SW 1271 (cell line): ENCODE results near the gene MAP2K3.

Source experiments
- DNase-seq, 2 experiments: peaks; one replicate each; lab custom pipeline; 2025; lab: John Stamatoyannopoulos, UW

The MAP2K3 gene

DNA sequence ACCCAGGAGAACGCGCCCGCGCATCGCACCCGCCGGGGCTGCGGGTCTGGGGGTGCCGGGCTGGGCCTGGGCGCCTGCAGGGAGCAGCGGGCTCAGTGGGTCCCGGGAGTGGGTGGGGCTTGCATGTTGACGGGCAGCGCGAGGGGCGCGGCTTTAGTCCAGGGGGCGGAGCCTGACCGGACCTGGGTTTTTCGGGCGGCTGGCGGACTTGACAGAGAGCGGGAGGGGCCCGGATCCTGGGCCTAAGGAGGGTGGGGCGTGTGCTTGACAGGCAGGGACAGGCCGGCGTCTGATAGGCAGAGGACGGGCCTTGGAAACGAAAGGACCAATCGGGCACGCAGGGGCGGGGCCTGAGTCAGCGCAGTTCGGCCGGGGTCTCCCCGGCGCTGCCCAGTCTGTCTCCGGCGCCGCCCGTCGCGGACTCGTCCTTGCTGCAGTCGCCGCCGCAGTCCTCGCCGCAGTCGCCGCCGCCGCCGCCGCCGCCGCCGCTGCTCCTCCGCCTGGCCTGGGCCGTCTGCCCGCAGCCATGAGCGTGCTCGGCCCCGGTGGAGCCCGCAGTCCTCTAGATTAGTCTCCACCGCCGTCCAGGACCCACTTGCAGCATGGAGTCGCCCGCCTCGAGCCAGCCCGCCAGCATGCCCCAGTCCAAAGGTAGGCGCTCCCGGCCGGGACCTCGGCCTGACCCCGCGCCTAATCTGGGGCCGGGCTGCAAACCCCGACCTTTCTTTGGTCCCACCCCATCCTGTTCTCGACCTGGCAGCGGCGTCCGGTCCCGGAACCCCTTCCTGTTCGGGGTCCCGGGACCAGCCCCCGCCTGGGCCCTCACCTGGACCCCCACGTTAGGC, at the start of gene MAP2K3:
Gene MAP2K3 (plus strand): TSS at position 393 of the 845 bp plus-strand sequence. CDS start 210 bp downstream, at position 603.
- DNase-seq = peak; percentile 98 to 99

DNA sequence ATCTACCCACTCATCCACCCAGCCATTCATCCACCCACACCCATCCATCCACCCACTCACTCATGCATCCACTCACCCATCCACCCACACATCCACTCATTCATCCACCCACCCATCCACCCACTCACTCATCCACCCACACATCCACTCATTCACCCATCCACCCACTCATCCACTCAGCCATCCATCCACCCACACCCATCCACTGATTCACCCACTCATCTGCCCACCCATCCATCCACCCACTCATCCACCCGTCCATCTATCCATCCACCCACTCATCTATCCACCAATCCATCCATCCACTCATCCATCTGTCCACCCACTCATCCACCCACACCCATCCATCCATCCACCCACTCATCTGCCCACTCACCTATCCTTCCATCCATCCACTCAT, 48.6 kb upstream of the MAP2K3 start:
- no peak for DNase-seq

DNA sequence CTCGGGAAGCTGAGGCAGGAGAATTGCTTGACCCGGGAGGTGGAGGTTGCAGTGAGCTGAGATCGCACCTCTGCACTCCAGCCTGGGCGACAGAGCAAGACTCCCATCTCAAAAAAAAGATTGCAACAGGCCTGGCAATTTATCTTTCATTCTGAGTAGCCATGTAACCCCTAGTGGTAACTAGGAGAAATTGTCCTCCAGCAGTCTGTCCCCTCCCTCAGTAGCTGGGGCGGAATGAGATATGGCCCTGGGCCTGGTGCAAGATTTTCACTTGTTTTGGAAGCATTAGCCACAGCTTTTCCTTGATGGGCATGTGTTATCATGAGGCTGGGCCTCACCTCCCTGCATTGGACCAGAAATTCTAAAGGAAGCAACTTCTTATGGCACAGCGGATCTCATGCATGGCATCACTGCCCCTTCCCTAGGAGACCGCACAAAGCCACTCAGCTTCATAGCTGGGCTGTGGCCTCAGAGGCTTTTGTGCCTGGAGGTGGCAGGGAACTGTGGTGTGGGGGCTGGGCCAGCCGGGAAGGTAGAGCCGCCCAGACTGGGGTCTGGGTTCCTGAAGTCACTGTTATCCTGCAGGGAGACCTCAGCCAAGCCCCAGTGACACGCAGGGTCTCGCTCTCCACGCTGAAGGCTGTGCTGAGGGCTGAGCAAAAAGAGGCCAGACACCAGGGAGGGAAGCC, 44.7 kb upstream of the MAP2K3 start:
- peak in 1 of 2 experiments; percentile 52 for DNase-seq

DNA sequence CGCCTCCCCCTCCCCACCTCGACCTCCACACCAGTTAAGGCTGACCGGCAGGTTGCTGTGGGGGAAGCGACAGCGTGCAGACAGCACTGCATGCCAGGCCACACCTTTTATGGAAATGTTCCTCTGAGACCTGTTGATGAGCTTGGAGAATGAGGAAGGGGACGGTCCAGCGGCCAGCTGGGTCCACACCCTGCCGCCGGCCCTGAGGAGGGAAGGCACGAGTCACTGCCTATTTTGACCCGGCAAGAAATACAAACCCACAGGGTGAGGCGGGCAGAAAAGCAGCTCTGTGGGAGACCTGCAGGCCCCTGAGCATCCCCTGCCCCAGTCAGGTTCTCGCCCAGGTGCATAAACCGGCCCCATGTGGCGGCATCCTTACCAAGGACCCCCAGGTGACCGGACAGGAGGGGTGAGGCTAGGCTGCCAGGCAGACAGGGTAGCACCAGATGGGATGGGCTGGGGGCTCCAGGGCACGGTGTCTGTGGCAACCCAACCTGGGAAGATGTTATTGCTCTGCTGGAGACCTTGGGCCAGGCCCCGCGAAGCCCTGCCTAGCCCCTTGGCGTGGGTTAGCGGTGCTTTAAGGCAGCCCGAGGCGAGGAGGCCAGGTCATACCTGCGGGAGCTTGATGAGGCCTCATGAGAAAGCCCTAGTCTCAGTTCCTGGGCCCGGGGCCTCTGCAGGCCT, 44.0 kb upstream of the MAP2K3 start:
- DNase-seq = no peak

DNA sequence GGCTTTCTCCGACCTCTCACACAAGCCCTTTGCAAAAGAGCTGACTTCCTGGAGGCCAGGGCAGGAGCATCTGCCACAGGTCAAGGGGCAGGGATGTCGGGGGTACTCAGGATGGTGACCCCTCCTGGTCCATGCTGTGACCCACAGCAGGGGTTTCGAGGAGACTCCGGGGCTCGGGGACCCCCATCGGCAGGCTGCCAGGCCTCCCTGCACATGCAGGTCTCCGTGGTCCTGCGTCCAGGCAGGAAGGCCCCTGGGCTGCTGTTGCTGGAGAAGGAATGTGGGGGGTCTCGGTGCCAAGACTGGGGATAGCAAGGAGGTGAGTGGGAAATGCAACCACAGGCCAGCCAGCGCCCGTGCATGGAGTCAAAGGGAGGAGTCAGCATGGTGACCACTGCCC, 42.9 kb upstream of the MAP2K3 start:
- DNase-seq = no peak

DNA sequence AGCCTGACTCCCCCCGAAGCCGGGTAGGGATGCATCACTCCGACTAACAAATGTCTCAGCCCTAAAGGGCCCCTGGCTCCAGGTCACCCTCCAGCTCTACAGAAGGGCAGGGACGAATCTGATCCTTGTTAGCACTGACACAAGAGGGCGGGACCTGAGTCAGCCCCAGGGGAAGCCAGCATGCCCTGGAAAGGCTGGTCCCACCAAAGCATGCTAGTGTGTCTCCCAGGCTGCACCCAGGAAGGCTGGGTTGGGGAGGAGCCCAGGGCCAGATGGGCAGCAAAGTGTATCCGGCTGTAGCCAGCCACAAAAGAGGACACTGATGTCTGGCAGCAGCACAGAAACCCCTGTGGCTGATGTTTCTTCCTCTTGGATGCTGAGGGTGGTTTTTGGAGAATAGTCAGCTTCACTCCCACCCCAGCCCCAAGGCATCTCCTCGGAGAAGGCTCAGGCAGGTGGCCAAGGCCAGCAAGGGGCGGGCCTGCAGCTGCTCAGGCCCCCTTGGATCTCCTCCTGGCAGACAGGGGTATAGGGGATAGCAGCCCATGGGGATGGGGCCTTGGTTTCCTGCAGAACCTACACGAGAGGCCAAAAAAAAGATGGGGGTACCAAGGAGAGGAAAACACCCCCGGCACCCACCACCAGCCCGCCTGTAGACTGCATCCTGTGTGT, 42.3 kb upstream of the MAP2K3 start:
- DNase-seq = no peak

DNA sequence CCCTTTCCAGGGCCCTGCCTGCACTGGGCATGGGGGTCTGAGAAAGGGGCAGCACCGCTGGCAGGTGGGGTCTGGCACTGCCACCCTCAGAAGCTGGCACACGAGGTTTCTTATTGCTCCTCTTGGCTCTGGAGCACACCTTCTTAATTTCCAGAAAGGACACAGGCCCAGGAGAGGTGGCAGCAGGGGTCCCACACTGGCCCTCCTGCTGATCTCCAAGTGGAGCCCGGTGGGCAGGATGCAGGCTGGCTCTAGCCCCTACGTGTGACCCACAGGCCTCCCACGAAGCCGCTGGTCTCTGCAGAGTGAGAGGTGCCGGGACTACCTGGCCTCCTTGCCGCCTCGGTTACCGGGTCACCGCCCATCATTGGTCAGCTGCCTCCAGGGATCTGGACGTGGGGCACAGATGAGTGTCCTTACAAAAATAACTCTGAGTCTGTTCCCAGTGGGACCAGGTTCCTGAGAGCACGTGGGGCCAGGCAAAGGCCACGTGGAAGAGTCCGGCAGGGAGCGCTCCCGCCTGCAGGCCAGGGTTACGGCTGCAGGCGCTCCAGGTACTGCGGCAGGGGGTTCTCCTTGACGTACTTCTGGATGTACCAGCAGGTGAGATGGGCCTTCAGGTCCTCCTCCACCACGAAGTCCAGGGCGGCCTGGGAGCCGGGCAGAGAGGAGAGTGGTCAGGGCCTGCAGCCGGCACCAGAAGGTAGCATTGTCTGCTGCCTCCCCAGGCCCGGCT, 41.6 kb upstream of the MAP2K3 start:
- no peak for DNase-seq

DNA sequence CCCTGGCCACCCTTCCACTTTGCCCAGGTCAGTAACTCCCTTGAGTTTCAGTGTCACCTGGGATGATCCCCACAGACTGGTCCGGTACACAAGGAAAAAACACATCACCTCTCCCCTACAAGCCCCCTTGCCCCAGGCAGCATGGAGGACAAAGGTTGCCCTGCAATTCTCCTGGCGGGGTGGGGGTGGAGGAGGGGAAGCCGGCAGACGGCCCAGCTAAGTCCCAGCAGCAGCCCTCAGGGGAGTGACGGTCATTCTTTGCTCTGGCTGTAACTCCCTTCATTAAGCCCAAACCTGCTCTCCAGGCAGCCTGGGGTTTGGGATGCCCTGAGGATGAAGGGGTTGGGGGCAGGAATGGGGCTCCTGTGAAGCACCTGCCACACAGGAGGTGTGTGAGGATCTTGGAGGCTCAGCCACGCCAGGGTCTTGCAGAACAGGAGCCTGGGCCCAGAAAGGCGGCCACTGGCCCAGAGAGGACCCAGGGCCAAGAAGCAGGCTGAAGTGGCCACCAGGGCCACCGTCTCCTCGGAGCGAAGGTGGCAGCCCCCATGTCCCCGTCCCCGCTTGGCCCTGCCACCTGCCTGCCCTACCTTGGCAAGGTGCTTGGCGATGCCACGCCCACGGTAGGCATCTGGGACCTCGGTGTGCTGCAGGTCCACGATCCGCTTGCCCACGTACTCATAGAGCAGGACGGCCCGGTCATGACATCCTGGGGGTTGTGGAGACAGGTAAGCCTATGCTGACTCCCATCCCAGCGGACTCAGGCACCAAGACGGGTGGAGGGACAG, 40.8 kb upstream of the MAP2K3 start:
- DNase-seq = no peak

DNA sequence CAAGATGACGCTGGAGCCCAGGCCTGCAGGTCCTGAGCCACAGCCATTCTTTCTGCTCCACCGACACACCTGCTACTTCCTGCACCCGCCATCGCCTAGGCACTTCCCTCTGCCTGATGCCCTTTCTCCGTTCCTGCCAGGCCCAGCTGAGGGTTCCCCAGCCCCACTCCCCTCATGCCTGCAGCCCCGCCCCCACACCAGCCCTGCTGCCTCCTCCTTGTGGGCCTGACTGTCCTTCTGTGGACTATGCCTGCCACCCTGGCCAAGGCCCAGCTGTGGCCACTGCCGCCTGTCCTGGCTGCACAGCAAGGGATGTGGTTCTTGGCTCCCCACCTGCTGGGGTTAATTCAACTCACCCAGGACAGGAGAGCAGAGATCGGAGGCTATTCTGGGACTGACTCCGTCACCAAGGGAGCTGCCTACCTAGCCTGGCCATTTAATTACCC, 38.8 kb upstream of the MAP2K3 start:
- no peak for DNase-seq

DNA sequence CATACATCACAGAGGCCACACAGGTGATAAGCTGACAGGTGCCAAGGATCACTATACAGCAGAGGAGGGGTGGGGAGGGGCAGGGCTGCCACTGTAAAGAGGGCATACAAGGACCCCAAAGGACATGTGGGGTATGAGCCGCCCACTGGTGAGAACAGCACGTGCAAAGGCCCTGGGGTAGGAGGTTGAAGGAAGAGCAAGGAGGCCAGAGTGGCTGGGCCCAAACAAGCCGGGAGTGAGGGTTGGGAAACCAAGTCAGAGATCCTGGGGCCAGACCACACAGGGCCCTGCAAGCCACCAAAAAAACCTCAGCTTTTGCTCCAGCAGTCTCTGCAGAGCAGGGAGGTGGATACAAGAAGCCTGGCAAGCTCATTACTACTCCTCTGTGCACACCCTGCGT, 37.8 kb upstream of the MAP2K3 start:
- no peak for DNase-seq

DNA sequence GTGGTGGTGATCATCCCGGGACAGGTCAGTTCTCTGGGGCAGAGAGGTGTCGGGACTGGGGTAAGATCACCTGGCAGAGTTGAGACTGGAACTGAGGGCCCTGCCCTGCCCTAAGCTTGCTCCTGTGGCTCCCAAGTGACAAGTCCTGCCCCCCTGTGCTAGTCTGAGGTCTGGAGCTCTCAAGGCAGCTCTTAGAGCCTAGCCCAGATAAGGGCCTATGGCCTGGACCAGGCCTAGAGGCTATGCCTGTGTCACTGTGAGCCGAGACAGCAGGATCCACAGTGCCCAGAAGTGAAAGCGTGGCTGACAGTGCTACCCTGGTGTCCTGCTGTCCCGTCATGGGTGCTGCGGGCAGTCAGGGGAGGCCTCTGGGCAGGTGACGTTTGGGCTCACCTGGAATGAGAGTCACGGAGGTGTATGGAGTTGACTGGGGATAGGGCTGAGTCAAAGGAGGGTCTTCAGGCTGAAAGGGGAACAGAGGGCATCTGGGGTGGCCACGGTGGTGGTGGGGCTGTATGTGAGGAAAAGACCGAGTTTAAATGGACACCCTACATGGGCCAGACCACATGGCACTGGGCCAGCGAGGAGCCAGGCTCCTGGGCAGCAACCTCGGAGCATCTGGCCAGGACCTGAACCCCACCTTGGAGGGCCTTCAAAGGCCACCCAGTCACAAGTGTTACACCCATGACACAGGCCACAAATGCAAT, 36.8 kb upstream of the MAP2K3 start:
- DNase-seq = no peak

DNA sequence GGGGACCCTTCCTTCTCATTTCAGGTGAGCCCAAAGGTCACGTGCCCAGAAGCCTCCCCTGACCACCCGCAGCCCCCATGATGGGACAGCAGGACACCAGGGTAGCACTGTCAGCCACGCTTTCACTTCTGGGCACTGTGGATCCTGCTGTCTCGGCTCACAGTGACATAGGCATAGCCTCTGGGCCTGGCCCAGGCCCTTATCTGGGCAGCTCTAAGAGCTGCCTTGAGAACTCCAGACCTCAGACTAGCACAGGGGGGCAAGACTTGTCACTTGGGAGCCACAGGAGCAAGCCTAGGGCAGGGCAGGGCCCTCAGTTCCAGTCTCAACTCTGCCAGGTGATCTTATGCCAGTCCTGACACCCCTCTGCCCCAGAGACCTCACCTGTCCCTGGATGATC, 36.0 kb upstream of the MAP2K3 start:
- no peak for DNase-seq

DNA sequence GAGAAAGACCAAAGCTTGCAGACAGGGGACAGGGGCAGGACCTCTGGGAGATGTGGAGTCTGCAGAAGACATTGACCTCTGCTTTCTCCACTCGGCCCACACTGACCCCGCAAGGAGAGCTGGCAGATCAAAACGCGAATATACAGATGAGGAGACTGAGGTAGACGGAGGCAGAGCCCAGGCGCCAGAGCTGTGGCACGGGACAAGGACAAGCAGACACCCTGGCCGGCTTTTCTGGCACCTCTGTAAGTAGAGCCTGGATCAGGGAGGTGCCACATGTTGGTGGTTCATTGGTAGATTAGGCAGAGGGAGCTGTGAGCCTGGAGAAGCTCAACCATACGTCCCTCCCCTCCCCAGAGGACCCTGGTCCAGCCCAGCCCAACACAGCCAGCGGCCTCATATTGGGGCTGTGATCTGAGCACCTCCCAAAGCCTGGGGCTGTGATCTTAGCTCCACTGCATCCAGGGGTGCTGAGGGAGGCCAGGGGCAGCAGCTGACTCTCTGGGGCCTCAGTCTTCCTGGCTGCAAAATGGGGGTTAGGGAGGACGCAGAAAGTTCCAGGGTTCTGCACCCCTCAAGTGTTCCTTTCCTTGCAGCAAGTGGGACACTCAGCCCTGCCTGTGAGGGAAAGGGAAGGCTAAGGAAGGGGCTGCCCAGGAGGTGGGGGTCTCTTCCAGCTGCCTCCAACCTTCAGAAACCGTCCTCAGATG, 35.3 kb upstream of the MAP2K3 start:
- no peak for DNase-seq

DNA sequence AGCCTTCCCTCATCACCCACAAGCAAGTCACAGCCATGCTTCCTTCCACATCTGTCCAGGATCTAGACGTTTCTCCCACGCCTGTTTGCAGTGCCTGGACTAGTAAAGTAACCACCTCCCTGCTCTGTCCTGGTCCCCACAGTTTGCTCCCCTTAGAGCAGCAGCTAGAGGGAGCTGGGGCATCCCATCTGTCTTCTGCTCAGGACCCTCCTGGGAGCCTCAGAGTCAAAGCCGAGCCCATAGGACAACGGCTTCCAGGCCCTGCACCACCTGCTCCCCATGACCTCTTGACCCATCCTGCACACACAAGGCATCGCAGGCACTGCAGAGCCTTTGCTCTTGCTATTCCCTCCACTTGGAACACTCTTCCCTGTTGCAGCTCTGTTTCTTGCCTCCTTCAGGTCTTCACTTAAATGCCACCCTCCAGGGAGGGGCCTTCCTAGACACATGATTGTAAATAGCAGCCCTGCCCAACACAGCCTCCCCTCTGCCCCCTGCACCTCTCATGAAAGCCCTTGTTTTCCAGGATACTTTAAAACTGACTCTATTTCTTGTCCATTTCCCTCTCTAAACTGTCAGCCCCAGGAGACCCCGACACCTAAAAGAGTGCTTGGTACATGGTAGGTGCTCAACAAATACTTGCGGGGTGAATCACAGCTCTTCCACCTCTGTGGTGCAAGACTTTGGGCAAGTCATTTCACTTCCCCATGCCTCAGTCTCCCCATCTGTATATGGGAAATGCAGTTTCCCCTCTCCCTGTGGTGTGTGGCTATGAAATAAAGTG, 34.4 kb upstream of the MAP2K3 start:
- DNase-seq = no peak

DNA sequence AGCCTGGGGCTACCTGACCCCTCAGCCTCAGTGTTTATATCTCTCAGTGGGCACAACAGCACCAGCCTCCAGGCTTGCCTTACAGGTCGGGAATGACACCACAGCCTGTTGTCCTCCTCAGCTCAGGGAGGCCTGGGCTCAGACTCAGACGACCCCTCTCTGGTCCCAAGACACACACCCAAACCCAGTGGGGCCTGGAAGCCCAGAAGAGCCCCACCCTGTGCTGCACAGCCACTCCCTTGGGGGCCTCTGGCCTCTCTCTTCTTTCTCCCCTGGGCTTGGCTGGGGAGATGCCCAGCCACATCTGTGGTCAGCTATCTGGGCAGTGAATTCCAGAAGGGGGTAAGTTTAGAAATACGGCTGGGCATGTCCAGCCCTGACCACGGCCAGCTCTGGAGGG, 33.7 kb upstream of the MAP2K3 start:
- no peak for DNase-seq

DNA sequence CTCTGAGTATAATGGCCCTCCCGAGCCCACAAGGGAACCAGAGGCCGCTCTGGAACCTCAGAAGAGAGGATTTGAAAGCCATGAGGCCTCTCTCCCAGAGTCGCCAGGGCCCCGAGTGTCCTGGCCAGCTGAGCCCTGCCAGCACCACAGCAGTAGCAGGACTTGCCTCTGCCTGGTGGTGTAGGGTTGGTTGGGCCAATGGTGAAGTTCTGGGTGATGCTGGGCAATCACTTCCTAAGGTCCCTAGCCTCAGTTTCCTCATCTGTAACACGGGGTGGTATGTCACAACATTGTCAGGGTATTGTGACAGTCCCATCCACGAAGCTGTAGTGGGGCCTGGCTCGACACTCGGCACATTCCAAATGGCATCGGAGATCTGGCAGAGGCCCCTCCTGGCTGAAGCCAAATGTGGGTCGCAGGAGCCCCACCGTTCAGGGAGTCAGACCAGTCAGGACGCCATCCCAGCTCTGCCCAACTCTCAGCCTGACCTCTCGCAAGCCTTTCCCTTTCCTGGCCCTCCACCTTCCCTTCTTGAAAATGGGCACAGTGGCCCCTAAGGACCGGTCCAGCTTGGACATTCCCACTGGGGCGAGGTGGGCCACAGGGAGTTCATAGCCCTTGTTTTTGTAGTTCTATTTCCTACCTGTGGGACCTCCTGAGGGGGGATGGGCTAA, 33.0 kb upstream of the MAP2K3 start:
- no peak for DNase-seq

DNA sequence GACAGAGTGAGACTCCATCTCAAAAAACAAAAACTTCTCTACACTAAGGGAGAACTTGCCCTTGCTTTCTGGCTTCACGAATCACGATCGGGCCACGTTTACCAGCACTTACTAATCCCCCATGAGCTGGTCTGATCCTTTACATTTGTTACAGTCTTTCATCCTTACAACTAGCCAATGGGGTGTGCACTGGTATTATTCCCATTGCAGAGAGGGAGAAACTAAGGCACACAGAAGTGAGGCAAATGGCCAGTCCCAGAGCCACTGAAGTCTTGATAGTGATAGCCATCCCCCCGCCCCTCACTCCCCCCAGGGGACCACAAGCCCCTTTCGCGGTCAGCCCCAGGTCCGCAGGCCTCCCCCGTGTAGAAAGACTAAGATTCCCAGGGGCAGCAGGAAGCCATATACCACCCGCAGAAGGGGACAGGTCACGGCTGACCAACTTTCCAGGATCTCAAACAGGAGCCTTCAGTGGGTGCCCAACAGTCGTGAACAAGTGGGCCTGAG, 32.2 kb upstream of the MAP2K3 start:
- DNase-seq = no peak
